Activated CD4-positive, alpha-beta memory T cell treated with anti-CD3 and anti-CD28 coated beads for 36 hours (primary cell): ENCODE data around the gene ADAM10. TPM values are rescaled to one million over a fixed set of nuclear protein-coding genes. Genes with fewer than 3 reads are reported as not detected.

Experiments
- CTCF ChIA-PET: fragments of 350-600 bp; sonication (Branson Sonifier 250); formaldehyde crosslinking; loops from one replicate; lab custom pipeline; 2021; ENCODE audit warnings: antibody characterized with exemption, inconsistent platforms; lab: Charles Lee
- POLR2A ChIA-PET: fragments of 350-600 bp; sonication (Branson Sonifier 250); formaldehyde crosslinking; loops from one replicate; lab custom pipeline; 2021; ENCODE audit warnings: antibody characterized with exemption; lab: Charles Lee
- DNase-seq: peaks from one replicate; pipeline ENCODE4 v3.0.0-alpha.2; 2020
- H3K27ac Mint-ChIP-seq: one replicate; pipeline ENCODE4 v1.8.0; 2021; ENCODE audit warnings: mixed read lengths
- H3K27me3 Mint-ChIP-seq: one replicate; pipeline ENCODE4 v1.8.0; 2021; ENCODE audit warnings: mixed read lengths
- H3K36me3 Mint-ChIP-seq: one replicate; pipeline ENCODE4 v1.8.0; 2021; ENCODE audit warnings: mixed read lengths
- H3K4me1 Mint-ChIP-seq: one replicate; pipeline ENCODE4 v1.8.0; 2021; ENCODE audit warnings: low read depth, mixed read lengths
- H3K4me3 Mint-ChIP-seq: one replicate; pipeline ENCODE4 v1.8.0; 2021; ENCODE audit warnings: mild to moderate bottlenecking, mixed read lengths
- H3K9me3 Mint-ChIP-seq: one replicate; pipeline ENCODE4 v1.8.0; 2021; ENCODE audit warnings: mixed read lengths
- intact Hi-C: fragments of 100-400 bp; cut with micrococcal nuclease; formaldehyde crosslinking; loops from one replicate; pipeline ENCODE4 v1.15.1; 2023
- total RNA-seq, 2 experiments: library from RNA; stranded (reverse); gene quantifications; one replicate each; pipeline ENCODE4 v1.2.3, GENCODE V29; 2021

ADAM10 gene
- total RNA-seq, 2 experiments from 2014 or later, result 80.1 to 82.3 TPM

DNA sequence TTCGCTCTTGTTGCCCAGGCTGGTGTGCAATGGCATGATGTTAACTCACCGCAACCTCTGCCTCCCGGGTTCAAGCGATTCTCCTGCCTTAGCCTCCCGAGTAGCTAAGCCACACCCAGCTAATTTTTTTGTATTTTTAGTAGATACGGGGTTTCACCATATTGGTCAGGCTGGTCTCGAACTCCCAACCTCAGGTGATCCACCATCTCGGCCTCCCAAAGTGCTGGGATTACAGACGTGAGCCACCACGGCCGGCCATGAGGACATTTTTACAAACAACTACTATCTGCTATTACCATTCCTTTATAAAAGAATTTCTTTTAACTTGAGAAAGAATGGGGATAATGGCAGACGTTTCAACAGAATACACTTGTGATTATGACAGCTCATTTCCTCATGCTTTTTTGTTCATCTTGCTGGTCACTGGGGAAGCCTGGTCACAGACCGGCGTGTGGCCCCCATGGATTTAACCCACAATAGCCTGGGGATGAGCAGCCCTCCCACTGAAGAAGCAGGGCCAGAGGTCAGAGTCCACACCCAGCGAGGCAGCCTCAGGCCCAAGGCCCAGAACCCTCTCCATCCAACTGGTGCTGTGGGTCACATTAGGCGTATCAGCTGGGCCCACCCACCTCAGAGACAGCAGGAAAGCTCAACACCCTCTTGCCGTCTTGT is 205.7 kb downstream of the ADAM10 start:
- no peak overlapping the region for H3K4me3 Mint-ChIP-seq
- no peak for DNase-seq
- H3K27me3 Mint-ChIP-seq, result no peaks in the 10 kb centered on the region
- intact Hi-C loops, result no loop called here
- POLR2A ChIA-PET, result no interaction called here
- CTCF ChIA-PET, result no interaction called here
- no peaks in the 10 kb centered on the region for H3K9me3 Mint-ChIP-seq
- H3K4me1 Mint-ChIP-seq, result peaks cover 6% of the 10 kb centered on the region
- no peak overlapping the region for H3K27ac Mint-ChIP-seq
- H3K36me3 Mint-ChIP-seq, result no peaks in the 10 kb centered on the region

DNA sequence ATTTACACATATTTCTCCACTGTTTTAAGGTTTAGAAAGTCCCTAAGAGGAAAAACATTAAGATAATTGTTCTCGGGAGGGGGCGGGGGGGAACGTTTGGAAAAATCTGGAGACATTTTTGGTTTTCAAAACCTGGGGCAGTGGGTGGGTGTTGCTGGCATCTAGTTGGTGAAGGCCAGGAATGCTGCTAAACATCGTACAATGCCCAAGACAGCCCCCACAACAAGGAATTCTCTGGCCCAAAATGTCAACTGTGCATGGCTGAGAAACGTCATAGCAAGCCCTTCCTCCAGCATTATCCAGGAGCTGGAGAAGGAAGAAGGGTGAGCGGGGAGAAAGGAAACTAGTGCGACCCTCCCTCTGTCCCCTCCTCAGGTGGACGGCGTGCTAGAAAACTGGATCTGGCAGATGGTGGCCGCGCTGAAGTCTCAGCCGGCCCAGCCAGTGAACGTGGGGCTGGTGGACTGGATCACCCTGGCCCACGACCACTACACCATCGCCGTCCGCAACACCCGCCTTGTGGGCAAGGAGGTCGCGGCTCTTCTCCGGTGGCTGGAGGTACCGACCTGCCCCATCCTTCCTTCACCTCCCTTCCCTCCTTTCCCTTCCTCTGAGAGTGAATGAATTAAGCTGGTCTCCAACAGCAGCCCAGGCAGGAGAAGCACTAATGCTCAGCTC is 208.0 kb downstream of the ADAM10 start:
- no peaks in the 10 kb centered on the region for H3K27me3 Mint-ChIP-seq
- no peak overlapping the region for H3K4me3 Mint-ChIP-seq

DNA sequence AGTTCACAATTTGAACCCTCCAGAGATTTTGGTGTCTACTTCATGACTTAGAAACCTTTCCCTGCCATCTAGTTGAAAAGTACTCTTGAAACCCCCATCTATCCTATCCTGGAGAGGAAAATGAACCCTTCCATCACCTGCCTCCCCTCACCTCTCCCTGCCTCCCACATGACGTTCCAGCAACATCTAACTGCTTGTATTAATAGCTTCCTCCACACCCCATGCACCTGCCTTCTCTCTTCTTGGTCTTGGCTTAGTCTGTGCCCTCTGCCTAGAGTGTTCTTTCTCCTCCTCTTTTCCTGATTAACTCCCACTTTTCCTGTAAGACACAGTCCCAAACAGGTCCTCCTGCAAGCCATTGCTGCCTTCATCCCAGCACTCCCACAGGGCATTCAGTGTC is 210.0 kb downstream of the ADAM10 start:
- H3K4me1 Mint-ChIP-seq, result no peaks in the 10 kb centered on the region
- H3K9me3 Mint-ChIP-seq, result no peaks in the 10 kb centered on the region
- H3K27ac Mint-ChIP-seq, result no peak overlapping the region
- H3K4me3 Mint-ChIP-seq, result no peak overlapping the region
- CTCF ChIA-PET, result no interaction called here
- no peaks in the 10 kb centered on the region for H3K36me3 Mint-ChIP-seq
- intact Hi-C loops, result no loop called here
- POLR2A ChIA-PET, result no interaction called here
- no peak for DNase-seq
- H3K27me3 Mint-ChIP-seq, result no peaks in the 10 kb centered on the region

More for the DNA sequence above, 208.0 kb downstream of the ADAM10 start:
- no peak for DNase-seq
- intact Hi-C loops, result no loop called here
- no peak overlapping the region for H3K27ac Mint-ChIP-seq
- H3K4me1 Mint-ChIP-seq, result peaks cover 6% of the 10 kb centered on the region
- H3K36me3 Mint-ChIP-seq, result no peaks in the 10 kb centered on the region
- CTCF ChIA-PET, result no interaction called here
- POLR2A ChIA-PET, result no interaction called here
- H3K9me3 Mint-ChIP-seq, result no peaks in the 10 kb centered on the region

DNA sequence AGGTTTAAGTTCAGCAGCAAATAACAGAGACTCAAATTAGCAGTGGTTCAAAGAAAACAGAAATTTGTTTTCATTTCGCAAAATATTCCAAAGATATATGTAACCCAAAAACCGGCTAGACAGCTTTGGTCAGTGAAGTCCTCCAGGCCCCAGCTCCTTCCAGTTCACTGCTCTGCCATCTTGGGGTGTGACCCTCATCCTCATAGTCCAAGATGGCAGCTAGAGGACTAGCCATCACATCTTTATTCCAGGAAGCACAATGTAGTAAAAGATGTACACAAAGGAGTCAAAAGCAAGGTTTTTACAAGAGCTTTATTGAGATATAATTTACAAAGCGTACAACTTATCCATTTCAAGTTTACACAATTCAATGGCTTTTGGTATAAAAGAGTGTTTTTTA is 210.6 kb downstream of the ADAM10 start:
- no peak overlapping the region for H3K27ac Mint-ChIP-seq
- H3K27me3 Mint-ChIP-seq, result no peaks in the 10 kb centered on the region
- ChIA-PET POLR2A (no interaction called here), CTCF (no interaction called here)
- H3K4me3 Mint-ChIP-seq, result no peak overlapping the region
- intact Hi-C loops, result no loop called here
- H3K36me3 Mint-ChIP-seq, result no peaks in the 10 kb centered on the region
- H3K9me3 Mint-ChIP-seq, result no peaks in the 10 kb centered on the region
- no peaks in the 10 kb centered on the region for H3K4me1 Mint-ChIP-seq
- no peak for DNase-seq

Other genes with a start within 250 kb of the ADAM10 start
- gene MINDY2, start 21.6 kb upstream of the ADAM10 start, total RNA-seq, result 10 to 100 TPM in 1 of 2 experiments, 1 to 10 TPM in 1; 8.0 to 11.6 TPM
- 10 to 100 TPM; 75.7 to 79.2 TPM for gene SLTM, start 184.0 kb upstream of the ADAM10 start, total RNA-seq
- 10 to 100 TPM; 22.6 to 25.0 TPM for gene RNF111, start 238.0 kb upstream of the ADAM10 start, total RNA-seq